Femur (tissue), 1 donor: ENCODE data around the gene IFNAR2.

ENCODE experiments used
- DNase-seq: peaks from one replicate; pipeline ENCODE4 v3.0.0-alpha.2; 2017

The IFNAR2 gene

DNA sequence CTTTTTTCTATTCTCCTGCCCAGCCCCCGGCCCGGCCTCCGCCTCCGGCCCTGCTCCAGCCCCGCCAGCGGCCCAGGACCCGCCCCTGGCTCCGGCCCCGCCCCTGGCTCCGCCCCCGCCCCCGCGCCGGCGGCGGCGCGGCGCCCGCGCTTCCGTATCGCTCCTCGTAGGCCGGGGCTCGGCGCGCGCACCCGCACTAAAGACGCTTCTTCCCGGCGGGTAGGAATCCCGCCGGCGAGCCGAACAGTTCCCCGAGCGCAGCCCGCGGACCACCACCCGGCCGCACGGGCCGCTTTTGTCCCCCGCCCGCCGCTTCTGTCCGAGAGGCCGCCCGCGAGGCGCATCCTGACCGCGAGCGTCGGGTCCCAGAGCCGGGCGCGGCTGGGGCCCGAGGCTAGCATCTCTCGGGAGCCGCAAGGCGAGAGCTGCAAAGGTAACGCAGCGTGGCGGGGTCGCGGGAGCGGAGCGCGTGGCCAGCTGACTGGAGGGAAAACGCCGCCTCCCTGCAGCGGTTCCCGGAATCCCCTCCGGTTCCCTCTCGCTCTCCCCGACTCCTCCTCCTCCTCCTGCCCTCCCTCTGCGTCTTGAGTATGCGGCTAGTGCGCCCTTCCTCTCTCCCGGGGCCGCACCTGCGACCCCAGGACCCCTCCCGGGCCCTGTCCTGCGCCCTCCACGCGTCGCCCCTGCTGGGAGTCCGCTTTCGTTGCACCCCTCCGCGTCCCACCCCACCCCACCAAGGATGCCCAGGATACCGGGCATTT lies at the start of gene IFNAR2:
IFNAR2 (plus strand) TSS at position 155 of the 761 bp plus-strand sequence. CDS start 11,985 bp downstream, outside the sequence.
- peak; percentile 90 for DNase-seq

DNA sequence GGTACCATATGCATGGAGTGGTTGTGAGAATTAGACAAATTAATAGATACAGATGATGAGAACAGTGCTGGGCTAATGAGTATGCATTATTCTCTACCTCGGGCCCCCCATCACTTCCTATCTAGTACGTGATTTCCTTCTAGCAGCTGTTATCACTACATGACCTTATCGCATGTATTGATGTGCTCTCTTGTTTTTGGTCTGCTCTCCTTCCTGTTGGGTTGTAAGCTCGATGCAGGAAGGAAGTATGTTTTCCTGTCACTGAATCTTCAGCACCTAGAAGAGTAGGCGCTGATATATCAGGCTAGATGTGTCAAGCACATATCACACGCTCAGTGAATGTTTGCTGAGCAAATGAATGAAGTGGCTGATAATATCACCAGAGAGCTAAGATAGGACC lies 43.9 kb upstream of the IFNAR2 start:
- no peak for DNase-seq

DNA sequence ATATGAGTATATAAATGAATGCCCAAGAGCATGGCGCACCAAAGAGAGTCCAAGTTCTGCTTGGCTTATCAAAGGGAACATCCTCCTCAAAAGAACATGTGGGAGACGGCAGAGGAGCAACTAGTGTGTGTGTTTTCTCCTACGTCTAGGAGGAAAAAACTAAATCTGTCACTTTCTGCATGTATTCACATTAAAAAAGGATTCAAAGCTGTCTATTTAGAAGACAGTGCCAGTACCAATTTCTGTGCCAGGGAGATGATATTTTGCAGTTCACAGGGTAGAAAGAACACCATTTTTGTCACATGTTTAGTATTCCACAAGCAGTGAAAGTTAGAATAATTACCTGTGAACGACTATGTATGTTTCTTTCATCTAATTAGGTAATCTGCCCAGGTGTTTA lies 42.5 kb upstream of the IFNAR2 start:
- DNase-seq = no peak

DNA sequence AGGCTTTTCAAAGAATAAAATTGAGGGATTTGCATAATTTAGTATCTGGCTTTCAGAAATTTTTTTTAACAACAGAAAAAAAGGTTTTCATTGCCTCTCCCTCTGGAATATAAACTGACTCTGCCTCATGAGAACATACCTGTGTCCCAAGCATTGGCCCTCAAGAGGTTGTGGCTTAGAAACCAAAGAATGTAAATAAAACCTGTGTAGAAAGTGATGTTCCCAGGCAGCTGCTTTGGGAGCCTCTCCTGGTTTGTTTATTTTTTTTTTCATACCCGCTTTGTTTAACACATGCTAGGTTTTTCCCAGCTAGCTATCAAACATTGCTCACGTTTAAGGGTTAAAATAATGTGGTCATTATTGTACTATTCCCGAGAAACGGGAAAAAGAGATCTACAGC lies 40.5 kb upstream of the IFNAR2 start:
- DNase-seq = no peak

DNA sequence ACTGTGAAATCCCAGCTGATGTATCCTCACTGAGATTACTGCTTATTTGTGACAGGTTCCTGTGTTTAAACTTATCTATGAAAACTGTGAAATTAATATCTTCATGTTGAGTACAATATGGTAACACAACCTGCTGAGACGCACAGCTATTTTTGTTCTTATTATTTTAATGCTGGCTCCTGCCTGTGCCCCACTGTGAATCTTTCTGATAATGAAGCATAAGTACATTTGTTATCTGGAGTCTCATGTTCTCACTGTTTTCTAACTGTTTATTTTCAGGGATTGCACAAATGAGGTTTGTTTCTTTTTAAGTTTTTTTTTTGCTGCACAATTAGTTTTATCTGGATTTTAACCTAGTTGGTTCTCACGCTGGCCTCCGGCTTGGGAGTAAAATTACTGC lies 39.9 kb upstream of the IFNAR2 start:
- DNase-seq = no peak

DNA sequence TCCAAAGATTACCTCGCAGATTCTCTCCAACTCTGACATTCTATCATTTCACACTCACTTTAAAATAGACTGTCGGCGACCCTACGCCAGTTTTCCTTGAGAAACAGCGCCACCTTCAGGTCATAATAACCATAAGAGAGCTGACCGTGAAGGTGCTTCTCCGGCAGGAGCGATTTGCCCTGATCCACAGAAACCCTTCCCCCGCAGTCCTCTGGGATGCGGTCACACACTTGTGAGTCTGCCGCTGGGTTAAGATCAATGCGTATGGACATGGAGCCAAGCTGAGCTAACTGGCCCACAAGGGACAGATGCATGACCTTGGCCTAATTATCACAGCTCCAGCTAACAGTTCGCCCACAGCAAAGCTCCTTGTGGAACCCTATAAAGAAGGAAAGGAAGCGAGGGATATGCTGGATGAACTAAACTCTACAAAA lies 32.8 kb upstream of the IFNAR2 start:
- DNase-seq = peak; percentile 77

DNA sequence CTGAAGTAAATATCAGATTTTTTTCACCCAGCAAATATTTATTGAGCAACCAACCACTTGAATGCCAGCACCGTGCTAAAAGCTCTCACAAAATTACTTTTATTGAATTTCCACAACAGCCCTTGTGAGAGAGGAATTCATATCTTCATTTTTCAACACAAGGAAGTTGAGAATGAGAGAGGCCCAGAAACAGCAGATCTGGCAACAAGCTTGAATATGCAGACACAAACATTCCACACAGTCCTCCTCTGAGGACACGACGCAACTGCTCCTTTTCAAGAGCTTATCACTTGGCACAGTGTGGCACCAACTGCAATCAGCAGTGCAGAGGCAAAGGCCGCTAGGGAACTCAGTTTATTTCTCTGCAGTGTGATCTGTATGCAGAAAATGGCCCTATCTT lies 32.2 kb upstream of the IFNAR2 start:
- DNase-seq = peak; percentile 38

DNA sequence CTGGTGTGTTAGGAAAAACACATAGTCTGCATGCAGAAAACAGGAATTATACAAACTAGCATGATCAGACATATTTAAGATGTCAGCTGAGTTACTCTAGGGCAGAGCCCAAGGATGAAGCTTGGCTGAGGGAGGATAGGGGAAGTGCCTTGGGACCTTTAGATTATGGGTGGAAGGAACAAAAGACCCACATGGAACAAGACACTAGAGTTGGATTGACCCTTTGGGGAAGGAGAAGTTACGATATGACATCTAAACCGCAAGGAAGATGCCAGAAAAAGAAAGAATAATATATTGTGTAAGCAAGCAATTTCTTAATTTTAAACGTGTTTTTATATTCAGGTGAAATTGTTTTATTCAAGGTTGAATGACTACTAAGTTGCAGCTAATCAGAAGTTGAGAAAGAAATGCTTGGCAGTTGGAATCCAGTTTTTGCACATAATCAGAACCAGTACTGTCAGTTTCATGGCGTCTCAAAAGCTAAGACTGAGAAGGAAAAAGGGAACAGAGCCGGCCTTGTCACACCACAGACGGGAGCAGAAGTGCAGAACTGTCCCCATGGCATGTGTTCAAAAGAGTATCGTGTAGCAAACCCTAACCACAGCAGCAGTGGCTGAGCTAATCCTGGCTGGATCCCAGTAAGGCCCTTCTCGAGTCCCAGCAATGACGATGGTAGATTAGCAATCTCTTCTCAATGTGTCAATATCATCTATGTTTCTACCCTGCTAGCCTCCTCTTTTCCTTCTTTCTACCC lies 31.2 kb upstream of the IFNAR2 start:
- peak; percentile 79 for DNase-seq

DNA sequence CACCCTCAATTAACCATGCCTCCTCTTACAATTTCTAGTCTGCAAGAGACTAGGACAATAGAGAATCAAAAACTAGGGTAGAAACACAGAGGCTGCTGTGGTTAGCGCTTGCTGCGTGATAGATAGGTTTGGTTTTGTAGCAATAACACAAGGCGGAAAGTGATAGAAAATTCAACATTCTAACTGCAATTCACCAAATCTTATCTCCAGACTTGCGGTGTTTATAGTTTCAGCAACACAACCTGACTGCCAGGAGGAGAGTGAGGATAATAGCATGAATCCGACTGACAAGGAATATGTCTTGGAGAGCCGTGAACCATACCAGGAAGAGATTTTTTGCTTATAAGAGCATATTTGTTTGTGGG lies 30.7 kb upstream of the IFNAR2 start:
- DNase-seq = no peak

DNA sequence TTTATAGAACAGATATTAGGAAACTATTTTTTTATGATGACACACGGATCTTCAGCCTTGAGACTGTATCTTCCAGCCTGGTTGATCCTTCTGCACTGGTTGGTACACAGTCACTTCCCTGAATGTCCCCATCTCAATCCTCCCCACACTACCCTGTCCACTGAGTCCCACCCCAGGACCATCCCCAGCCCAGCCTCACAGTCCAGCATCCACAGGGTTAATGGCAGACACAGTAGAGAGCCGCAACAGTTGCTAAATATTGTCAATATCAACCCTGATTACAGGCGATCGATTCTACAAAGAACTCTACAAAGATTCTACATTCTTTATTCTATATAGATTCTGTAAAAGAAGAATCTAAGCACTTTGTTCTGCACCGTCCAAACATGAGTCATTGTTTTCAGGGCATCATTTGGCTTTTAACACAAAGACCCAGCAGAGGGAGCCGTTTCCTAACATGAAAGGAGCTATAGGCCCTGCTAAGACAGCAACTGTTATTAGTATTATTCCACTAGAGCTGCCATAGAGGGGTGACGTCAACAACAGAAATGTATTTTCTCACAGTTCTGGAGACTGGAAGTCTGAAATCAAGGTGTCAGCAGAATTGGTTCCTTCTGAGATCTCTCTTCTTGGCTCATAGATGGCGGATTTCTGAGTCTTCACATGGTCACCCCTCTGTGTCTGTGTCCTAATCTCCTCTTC lies 30.1 kb upstream of the IFNAR2 start:
- peak; percentile 91 for DNase-seq

DNA sequence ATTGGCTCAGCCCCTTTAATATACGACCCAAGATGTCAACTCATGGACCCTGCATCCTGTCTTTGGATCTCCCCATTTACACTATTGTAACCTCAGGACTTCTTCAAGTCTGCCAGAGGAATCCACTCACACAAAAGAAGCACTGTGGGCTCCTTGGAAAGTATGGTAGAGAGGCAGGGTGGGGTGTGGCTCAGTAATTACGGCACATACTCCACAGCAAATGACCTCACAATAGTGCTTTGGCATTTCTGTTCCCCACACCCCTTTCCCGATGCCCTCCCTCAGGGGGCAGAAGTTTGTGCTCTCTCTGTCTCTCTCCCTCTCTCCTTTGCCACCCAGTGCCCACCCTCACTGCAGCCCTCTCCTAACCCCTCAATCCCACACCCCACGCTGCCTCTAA lies 27.8 kb upstream of the IFNAR2 start:
- DNase-seq = no peak

DNA sequence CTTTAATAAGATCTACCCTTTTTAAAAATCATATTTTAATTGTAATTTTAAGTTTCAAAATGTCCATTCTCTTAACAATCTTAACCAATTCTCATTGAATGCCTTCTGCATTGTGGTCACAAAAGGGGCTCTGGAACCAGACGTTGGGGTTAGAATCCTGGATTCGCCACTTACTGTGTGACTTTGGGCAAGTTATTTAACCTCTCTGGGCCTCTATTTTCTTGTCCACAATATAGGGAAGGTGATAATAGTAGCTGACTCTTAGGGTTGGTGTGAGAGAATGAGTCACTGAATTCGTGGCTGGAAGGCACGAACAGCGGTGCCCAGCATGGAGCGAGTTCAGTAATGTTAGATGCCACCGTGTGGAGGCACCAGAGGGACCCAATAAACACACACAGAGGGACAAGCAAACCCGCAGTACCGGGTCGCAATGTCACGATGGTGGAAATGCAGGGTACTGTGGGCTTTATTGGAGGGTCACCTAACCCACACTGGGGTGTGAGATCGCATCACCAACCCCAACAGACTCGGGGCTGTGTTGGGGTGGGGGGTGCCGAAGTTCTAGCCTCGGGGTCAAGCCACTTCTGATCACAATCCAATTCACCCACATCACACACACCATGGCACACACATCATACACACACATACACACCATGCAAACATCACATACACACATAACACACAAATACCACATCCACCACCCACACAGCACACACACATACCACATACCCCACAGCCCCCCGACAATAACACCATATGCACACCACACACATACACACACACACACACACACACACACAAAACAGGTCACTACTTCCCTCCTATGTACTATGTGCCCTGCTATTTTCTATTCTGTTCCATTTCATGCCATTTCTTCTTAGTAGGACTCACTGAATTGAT lies 27.0 kb upstream of the IFNAR2 start:
- no peak for DNase-seq

DNA sequence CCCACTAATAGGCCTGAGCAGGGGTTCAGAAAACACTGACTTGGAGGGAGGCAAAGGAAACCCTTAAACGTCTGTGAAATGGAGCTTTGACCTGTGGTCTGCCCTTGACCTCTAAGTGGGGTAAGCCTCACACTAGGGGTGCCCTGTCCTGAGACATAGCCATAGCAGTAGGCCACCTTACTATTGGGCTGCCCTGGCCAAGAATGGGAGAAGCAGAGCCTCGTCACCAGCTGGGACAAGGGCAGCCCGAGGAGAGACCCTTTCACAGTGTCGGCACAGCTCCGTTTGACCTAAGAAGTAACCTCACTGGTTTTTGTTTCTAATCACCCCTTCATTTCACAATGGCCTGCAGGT lies 26.4 kb upstream of the IFNAR2 start:
- DNase-seq = no peak

DNA sequence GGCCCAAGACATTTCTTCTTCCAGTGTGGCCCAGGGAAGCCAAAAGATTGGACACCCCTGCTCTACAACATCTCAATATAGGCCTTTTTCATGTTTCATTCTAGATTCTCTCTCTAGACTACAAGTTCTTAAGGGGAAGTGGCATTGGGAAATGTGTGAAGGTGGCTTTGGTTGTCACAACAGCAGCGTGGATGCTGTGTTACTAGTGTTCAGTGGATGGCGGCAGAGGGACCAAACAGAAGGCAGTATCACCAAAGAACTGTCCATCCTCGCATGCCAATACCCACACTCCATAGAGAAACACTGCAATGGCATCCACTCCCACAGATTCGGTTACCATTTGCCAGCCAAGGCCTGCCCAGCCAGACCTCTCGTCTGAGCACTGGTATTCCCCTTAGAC lies 24.3 kb upstream of the IFNAR2 start:
- no peak for DNase-seq

DNA sequence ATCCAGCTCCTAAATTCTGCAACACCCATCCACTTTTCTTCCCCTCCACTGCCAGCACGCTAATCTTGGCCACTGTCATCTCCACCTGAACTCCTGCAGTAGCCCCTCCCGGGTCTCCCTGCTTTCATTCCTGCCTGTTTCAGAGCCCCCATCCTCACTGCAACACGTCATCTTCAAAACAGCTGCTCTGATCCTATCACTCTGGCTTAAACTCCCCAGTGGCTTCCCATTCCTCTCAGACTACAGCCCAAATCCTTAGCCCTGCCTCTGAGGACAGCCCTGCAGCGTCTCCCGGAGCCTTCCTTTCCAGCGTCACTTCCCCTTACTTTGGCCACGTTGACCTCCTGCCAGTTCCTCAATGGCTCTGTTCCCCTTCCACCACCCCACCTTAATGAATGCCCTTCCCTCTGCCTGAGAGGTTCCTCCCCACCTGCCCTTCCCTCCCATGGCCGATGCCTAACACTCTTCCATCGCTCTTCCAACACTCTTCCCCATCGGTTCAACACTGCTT lies 22.9 kb upstream of the IFNAR2 start:
- DNase-seq = no peak

DNA sequence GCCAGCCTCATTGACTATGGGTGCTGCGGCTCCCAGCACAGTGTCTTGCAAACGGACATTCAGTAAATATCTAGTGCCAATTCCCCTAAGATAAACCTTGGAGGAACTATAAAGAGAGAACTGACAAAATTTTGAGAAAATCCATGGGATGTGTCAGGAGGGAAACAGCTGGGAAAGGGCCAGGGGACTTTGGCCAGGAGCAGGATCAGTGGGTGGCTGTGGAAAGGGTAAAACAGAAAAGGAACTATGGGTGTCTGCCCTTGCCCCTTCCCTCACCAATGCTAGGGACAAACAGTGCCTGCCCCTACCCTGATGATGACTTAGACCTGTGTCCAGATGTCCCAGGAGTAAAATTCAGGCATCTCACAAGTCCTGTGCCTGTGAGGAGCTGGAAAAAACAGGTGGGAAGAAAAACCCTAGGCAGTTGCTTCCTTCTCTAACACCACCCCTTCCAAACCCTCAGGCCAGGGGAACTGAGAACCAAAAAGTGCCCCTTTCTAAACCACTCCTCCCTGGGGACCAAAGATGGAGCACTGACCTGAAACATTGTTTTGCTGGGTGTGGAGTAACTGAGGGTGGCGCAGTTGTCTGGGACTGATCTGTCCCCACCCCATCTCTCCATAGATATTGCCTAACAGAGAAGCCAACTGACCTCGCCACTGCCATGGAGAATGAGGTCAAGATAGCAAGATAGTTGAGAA lies 22.1 kb upstream of the IFNAR2 start:
- no peak for DNase-seq

DNA sequence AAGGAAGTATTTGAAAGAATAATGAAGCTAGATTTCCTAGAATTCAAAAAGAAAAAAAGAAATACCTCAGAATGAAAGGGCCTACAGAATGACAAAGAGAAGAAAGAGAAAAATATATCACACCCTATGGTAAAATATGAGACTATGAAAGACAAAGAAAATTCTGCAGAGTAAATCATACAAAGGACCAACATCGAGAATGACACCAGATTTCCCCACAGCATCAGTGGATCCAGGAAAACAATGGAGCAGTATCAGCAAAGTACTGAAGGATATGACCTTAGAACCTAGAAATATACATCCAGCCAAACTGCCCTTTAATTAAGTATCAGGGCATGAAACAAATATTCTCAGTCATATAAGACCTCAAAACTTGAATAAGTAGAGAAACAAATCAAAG lies 21.2 kb upstream of the IFNAR2 start:
- no peak for DNase-seq

DNA sequence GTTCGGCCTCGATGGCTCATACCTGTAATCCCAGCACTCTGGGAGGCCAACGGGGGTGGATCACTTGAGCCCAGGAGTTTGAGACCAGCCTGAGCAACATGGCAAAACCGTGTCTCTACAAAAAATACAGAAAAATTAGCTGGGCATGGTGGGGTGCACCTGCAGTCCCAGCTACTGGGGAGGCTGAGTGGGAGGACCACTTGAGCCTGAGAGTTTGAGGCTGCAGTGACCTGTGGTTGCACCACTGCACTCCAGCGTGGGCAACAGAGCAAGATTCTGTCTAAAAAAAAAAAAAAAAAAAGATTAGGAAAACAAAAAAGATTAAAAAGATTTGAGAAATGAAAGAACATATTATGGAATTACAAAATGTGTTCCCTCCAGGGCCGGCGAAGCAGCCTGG lies 18.4 kb upstream of the IFNAR2 start:
- DNase-seq = no peak

DNA sequence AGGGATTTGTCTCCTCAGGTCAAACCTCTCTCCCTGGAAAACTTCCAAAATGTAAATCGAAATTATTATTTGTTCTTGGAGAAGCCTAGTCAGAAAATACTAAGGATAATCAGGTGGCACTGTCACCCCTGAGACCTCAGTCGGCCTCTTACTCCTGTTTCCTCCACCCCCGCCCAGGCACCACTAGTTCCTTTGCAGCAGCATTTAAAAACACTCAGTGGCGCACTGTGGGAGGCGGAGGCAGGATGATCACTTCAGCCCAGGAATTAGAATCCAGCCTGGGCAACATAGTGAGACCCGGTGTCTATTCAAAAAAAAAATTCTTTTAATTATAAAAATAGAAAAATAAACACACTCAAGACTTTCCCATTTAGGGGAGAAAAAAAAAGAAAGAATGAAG lies 18.0 kb upstream of the IFNAR2 start:
- DNase-seq = no peak

DNA sequence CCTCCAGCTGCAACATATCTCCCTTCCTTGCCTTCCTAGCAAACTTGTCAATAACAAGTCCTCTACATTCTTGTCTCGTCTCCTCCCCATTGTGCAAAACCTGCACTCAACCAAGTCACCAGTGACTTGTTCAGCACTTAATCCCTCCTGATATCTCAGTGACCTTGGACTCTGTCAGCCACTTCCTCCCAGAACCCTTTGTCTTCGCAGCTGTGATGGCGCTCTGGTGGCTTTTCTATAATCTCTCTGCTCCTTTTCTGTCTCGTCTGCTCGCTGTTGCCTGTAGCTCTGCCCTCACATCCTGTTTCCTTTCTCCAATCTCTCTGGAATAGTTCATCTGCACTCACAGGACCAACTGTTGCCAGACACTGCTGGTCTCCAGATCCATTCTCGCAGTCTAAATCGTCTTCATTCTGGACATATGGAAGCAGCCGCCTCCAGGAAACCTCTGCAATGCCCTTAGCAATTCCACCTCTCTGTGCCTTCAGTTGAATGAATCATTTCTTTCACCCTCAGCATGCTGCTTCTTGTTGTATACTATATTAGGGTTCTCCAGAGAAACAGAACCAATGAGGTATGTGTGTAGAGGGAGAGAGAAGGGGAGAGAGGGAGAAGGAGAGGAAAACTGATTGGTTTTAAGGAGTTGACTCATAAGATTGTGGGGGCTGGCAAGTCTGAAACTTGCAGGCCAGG lies 17.4 kb upstream of the IFNAR2 start:
- no peak for DNase-seq

DNA sequence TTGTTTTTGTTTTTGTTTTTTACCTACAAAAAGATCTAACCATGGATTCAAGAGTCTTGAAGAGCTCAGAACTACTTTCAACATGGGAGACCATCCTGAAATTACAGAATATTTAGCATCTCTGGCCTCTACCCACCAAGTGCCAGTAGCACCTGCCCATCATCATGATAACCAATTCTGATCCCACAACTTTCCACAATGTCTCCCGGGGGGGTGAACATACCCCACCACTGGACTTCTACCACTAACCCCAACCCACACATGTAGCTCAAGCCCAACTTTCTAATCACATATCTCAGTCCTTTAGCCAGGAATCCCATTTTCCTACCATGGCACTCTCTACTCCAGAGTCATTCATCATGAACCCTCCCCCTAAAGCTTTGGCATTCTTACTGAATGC lies 15.7 kb upstream of the IFNAR2 start:
- DNase-seq = no peak
